H1 (cell line): ENCODE data around the gene TFG. TPM values are rescaled to one million over a fixed set of nuclear protein-coding genes. Genes with fewer than 3 reads are reported as not detected.

Source experiments
- CTCF ChIA-PET: fragments of 300-600 bp; sonication (Branson Sonifier 250); formaldehyde crosslinking; loops from one replicate; lab custom pipeline; 2021; ENCODE audit not compliant: partially characterized antibody; lab: Charles Lee
- POLR2A ChIA-PET: fragments of 300-600 bp; sonication (Branson Sonifier 250); formaldehyde crosslinking; loops from one replicate; lab custom pipeline; 2021; ENCODE audit warnings: inconsistent platforms; ENCODE audit not compliant: partially characterized antibody; lab: Charles Lee
- DNase-seq, 2 experiments: peaks; one replicate each; pipeline versions ENCODE4 v3.0.0 to v3.0.0-alpha.2; 2010 to 2022; ENCODE audit warnings: low spot score in 2 of 2, low read depth in 1 of 2, mixed read lengths in 1 of 2
- FAIRE-seq: peaks from 2 replicates; lab custom pipeline; 2011; peaks lifted over from hg19 to GRCh38; lab: Jason Lieb, UNC
- H2AFZ ChIP-seq: 2 replicates; pipeline ENCODE4 v1.8.1; 2012; ENCODE audit warnings: low read length, inconsistent platforms
- H2AK5ac ChIP-seq: 2 replicates; pipeline ENCODE4 v1.6.1; 2013; ENCODE audit warnings: low read depth, low read length
- H2BK120ac ChIP-seq: replicated peaks from 2 replicates; pipeline ENCODE3; 2013; ENCODE audit warnings: low read depth, low read length, inconsistent platforms
- H2BK12ac ChIP-seq: 2 replicates; pipeline ENCODE4 v1.6.1; 2013; ENCODE audit warnings: low read depth, low read length
- H2BK15ac ChIP-seq: 2 replicates; pipeline ENCODE4 v1.6.1; 2013; ENCODE audit warnings: low read length
- H2BK20ac ChIP-seq: 2 replicates; pipeline ENCODE4 v1.6.1; 2013; ENCODE audit warnings: low read length
- H2BK5ac ChIP-seq: 2 replicates; pipeline ENCODE4 v1.6.1; 2013; ENCODE audit warnings: low read depth, low read length
- H3K14ac ChIP-seq: 2 replicates; pipeline ENCODE4 v1.6.1; 2013; ENCODE audit warnings: inconsistent platforms; ENCODE audit not compliant: insufficient read length
- H3K18ac ChIP-seq: 2 replicates; pipeline ENCODE4 v1.6.1; 2013; ENCODE audit warnings: low read length; ENCODE audit errors: extremely low read depth
- H3K23ac ChIP-seq: 2 replicates; pipeline ENCODE4 v1.6.1; 2013; ENCODE audit warnings: inconsistent platforms; ENCODE audit not compliant: insufficient read length
- H3K23me2 ChIP-seq: 2 replicates; pipeline ENCODE4 v1.6.1; 2013; ENCODE audit warnings: low read depth, low read length
- H3K27ac ChIP-seq: 2 replicates; pipeline ENCODE4 v1.6.1; 2011; ENCODE audit warnings: low read depth, low read length, inconsistent platforms
- H3K27me3 ChIP-seq, 4 experiments: replicated peaks in 1 of 4; 1 replicate in 1 of 4; 2 replicates in 3 of 4; pipeline versions ENCODE4 v1.6.1 to v1.8.1; 2011 to 2013; ENCODE audit warnings: low read length in 3 of 4, mild to moderate bottlenecking in 3 of 4, inconsistent platforms in 2 of 4, mixed read lengths in 2 of 4, moderate library complexity in 1 of 4; ENCODE audit not compliant: control insufficient read depth in 3 of 4, insufficient read depth in 3 of 4; ENCODE audit errors: extremely low read depth in 1 of 4
- H3K36me3 ChIP-seq, 4 experiments: 2 replicates each; pipeline versions ENCODE4 v1.6.1 to v1.8.1; 2011 to 2013; ENCODE audit warnings: mild to moderate bottlenecking in 4 of 4, low read length in 3 of 4, moderate library complexity in 2 of 4, control low read depth in 1 of 4, inconsistent platforms in 1 of 4; ENCODE audit not compliant: insufficient read depth in 4 of 4, control insufficient read depth in 2 of 4
- H3K4ac ChIP-seq: replicated peaks from 2 replicates; pipeline ENCODE3; 2013; ENCODE audit warnings: low read length, low read depth, mixed read lengths, inconsistent platforms; ENCODE audit not compliant: insufficient read length
- H3K4me1 ChIP-seq, 4 experiments: replicated peaks in 1 of 4; 1 replicate in 1 of 4; 2 replicates in 3 of 4; pipeline versions ENCODE4 v1.6.1 to v1.8.1; 2011 to 2013; ENCODE audit warnings: low read length in 3 of 4, inconsistent platforms in 2 of 4, mixed read lengths in 1 of 4; ENCODE audit not compliant: insufficient read depth in 4 of 4, control insufficient read depth in 3 of 4
- H3K4me2 ChIP-seq, 2 experiments: 2 replicates each; pipeline versions ENCODE4 v1.6.1 to v1.8.1; 2011 to 2013; ENCODE audit warnings: low read depth in 2 of 2, low read length in 2 of 2, control low read depth in 1 of 2, inconsistent platforms in 1 of 2, mild to moderate bottlenecking in 1 of 2; ENCODE audit not compliant: insufficient read depth in 1 of 2
- H3K4me3 ChIP-seq, 4 experiments: fragments of 200-600, 300-600 bp in 1 of 4; sonication (generic), shearing (Covaris generic), sonication (Bioruptor Twin) in 1 of 4; 2 replicates each; pipeline versions ENCODE4 v1.5.1 to v1.8.1; 2011 to 2016; ENCODE audit warnings: low read length in 4 of 4, low read depth in 3 of 4, control low read depth in 2 of 4, inconsistent platforms in 2 of 4, mild to moderate bottlenecking in 2 of 4, mixed read lengths in 1 of 4, moderate library complexity in 1 of 4; ENCODE audit not compliant: insufficient read depth in 2 of 4; ENCODE audit errors: extremely low read depth in 1 of 4
- H3K56ac ChIP-seq: replicated peaks from 2 replicates; pipeline ENCODE3; 2013; ENCODE audit warnings: low read depth, mild to moderate bottlenecking, mixed read lengths, low read length, inconsistent platforms; ENCODE audit not compliant: insufficient read length
- H3K79me1 ChIP-seq: 2 replicates; pipeline ENCODE4 v1.6.1; 2013; ENCODE audit warnings: low read depth, low read length, control low read depth
- H3K79me2 ChIP-seq, 2 experiments: 2 replicates each; pipeline versions ENCODE4 v1.6.1 to v1.8.1; 2012 to 2013; ENCODE audit warnings: low read length in 2 of 2, mild to moderate bottlenecking in 2 of 2, inconsistent platforms in 1 of 2; ENCODE audit not compliant: insufficient read depth in 2 of 2, control insufficient read depth in 1 of 2
- H3K9ac ChIP-seq, 4 experiments: replicated peaks in 1 of 4; 1 replicate in 1 of 4; 2 replicates in 3 of 4; pipeline versions ENCODE4 v1.6.1 to v1.8.1; 2011 to 2013; ENCODE audit warnings: low read depth in 3 of 4, low read length in 3 of 4, control low read depth in 2 of 4, mild to moderate bottlenecking in 2 of 4, moderate library complexity in 2 of 4, inconsistent platforms in 1 of 4; ENCODE audit errors: extremely low read depth in 1 of 4
- H3K9me3 ChIP-seq, 2 experiments: 2 replicates each; pipeline versions ENCODE4 v1.6.1 to v1.8.1; 2012 to 2013; ENCODE audit warnings: mild to moderate bottlenecking in 2 of 2, moderate library complexity in 2 of 2, control low read depth in 1 of 2, inconsistent platforms in 1 of 2, low read depth in 1 of 2, low read length in 1 of 2, mixed read lengths in 1 of 2; ENCODE audit not compliant: insufficient read depth in 2 of 2
- H4K20me1 ChIP-seq, 2 experiments: replicated peaks in 1 of 2; 2 replicates each; pipeline versions ENCODE3 to v1.8.1; 2011 to 2013; ENCODE audit warnings: inconsistent platforms in 2 of 2, low read length in 2 of 2, mild to moderate bottlenecking in 1 of 2; ENCODE audit not compliant: insufficient read depth in 2 of 2, control insufficient read depth in 1 of 2
- H4K5ac ChIP-seq: 2 replicates; pipeline ENCODE4 v1.6.1; 2013; ENCODE audit warnings: low read length, low read depth, mixed read lengths, inconsistent platforms; ENCODE audit not compliant: insufficient read length
- H4K8ac ChIP-seq: 2 replicates; pipeline ENCODE4 v1.8.0; 2013; ENCODE audit warnings: mild to moderate bottlenecking, moderate library complexity, low read length, inconsistent platforms; ENCODE audit not compliant: insufficient read depth; ENCODE audit errors: extremely low read depth
- H4K91ac ChIP-seq: replicated peaks from 2 replicates; pipeline ENCODE3; 2013; ENCODE audit warnings: low read length, mixed read lengths, inconsistent platforms; ENCODE audit not compliant: insufficient read length
- WGBS, 2 experiments: shearing (Covaris generic) in 1 of 2; methylation state at CpG; one replicate each; pipeline versions ENCODE4 v1.1.6 to v1.1.7; 2013 to 2015; ENCODE audit warnings: low lambda C conversion rate in 2 of 2, mixed read lengths in 2 of 2, inconsistent platforms in 1 of 2, low coverage in 1 of 2, missing lambda C conversion rate in 1 of 2; ENCODE audit not compliant: insufficient replicate concordance in 2 of 2, insufficient coverage in 1 of 2, insufficient read length in 1 of 2; ENCODE audit errors: extremely low coverage in 1 of 2, missing lambda C conversion rate in 1 of 2; 5-methylcytosine and 5-hydroxymethylcytosine counted together
- polyA plus RNA-seq, 7 experiments: library from polyadenylated mRNA; depleted of rRNA in 3 of 7; stranded (reverse) in 5 of 7; unstranded in 2 of 7; fragments of >200 nt in 5 of 7; fragments of 200-250 nt in 2 of 7; gene quantifications; 1 replicate in 5 of 7; 2 replicates in 1 of 7; 4 replicates in 1 of 7; pipeline versions ENCODE4 v1.2.1 to v1.2.3, GENCODE V29; 2011 to 2013; ENCODE audit warnings: missing spikeins in 2 of 7, mixed read lengths in 2 of 7
- total RNA-seq: library from RNA; stranded (reverse); fragmentation: NEBNext Ultra II Directional; extraction: Animal tissue kit (Norgen Biotek cat#: 25700); gene quantifications from 2 replicates; pipeline ENCODE4 v1.2.1, GENCODE V29; 2021
- TF ChIP-seq, protein P1 (sequence below): IDR thresholded peaks from 2 replicates; pipeline ENCODE4 v1.6.1; 2011; ENCODE audit warnings: low read depth, mild to moderate bottlenecking, low read length; ENCODE audit not compliant: insufficient read depth

The TFG gene
- total and polyA plus RNA-seq, 2 of the 8 experiments (the other 6 are each of a cell fraction or from before 2014, with no cell fraction given) = 81.9 to 98.4 TPM

DNA sequence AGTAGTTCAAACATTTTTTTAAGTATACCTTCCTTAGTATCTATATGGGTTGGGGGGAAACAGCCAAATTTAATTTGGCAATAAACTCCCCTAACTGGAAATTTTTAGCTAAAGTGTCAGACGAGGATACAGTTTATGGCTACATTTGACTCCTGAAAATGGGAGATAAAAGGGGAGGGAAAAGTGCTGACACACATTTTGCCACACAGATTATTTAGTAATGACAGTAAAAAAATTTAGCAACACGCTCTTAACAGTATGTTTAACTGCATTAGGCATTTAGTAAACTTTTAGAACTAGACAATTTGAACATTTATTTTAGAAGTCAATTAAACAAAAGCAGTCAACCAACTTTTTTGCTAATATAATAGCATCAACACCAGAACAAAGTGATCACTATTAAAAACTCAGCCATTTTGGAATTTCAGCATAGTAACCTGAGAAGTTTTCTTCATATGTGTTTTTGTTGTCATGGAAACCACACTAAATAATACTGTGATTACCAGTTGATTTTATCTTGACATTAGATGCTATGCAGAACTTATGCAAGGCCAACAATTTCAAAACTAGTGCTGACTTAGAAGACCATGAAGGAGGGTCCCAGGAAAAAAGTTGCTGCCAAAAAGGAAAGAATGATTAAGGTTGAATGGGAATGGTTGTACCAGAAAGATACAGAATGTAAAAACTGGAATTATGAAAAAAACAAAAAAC lies 47.0 kb upstream of the TFG start:
- ChIA-PET CTCF (no interaction called here), POLR2A (no interaction called here)
- no peaks in the 10 kb centered on the region for H3K27me3 ChIP-seq
- no peaks in the 10 kb centered on the region for H4K20me1 ChIP-seq
- FAIRE-seq (no peak), DNase-seq (no peak)
- H3K79me1 ChIP-seq = no peaks in the 10 kb centered on the region
- TF ChIP-seq, protein P1, sequence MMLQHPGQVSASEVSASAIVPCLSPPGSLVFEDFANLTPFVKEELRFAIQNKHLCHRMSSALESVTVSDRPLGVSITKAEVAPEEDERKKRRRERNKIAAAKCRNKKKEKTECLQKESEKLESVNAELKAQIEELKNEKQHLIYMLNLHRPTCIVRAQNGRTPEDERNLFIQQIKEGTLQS = no peak
- H3K27ac ChIP-seq = no peak overlapping the region
- H2AFZ ChIP-seq = no peak overlapping the region
- H3K23me2 ChIP-seq = no peaks in the 10 kb centered on the region; the same call in 1 of the 2 replicates
- H3K9ac ChIP-seq = no peak overlapping the region
- no peak overlapping the region for H3K18ac ChIP-seq
- WGBS, 2 experiments = 86% methylated on average over 2 of the region's 2 CpGs; no CpG with 5 or more reads in 1 of the 2 experiments
- H3K4ac ChIP-seq = no peak overlapping the region
- H2BK20ac ChIP-seq = no peak overlapping the region
- H4K5ac ChIP-seq = no peak overlapping the region
- no peaks in the 10 kb centered on the region for H3K4me1 ChIP-seq
- no peak overlapping the region for H4K91ac ChIP-seq
- H3K79me2 ChIP-seq = no peaks in the 10 kb centered on the region
- H2AK5ac ChIP-seq = no peak overlapping the region
- no peak overlapping the region for H2BK12ac ChIP-seq
- H3K4me3 ChIP-seq = no peak overlapping the region
- H3K56ac ChIP-seq = no peak overlapping the region
- no peak overlapping the region for H2BK15ac ChIP-seq
- H3K9me3 ChIP-seq = no peaks in the 10 kb centered on the region
- H3K4me2 ChIP-seq = no peak overlapping the region
- no peak overlapping the region for H2BK120ac ChIP-seq
- no peak overlapping the region for H3K14ac ChIP-seq
- H2BK5ac ChIP-seq = no peak overlapping the region
- H4K8ac ChIP-seq = no peak overlapping the region
- no peaks in the 10 kb centered on the region for H3K36me3 ChIP-seq
- no peak overlapping the region for H3K23ac ChIP-seq
